Raji (cell line): Measurements from ENCODE around the gene USP48.

Experiments used
- POLR2A ChIP-seq: IDR thresholded peaks from 2 replicates; pipeline ENCODE4 v1.6.1; 2011; ENCODE audit warnings: low read depth, low read length, control low read depth; ENCODE audit not compliant: insufficient read depth

Gene USP48

GRCh38 chr1:21783679-21784603, 992 bp upstream of the USP48 start:
- TF ChIP-seq POLR2A: no peak

- TF ChIP-seq POLR2A: no peak; the same call in 1 of the 2 replicates
These were observed 541 bp downstream of the USP48 start for GRCh38 chr1:21782349-21782867.

GRCh38 chr1:21781815-21782348, 1.1 kb downstream of the USP48 start:
- TF ChIP-seq POLR2A: no peak

GRCh38 chr1:21779613-21780521, 3.1 kb downstream of the USP48 start:
- no peak for TF ChIP-seq POLR2A

GRCh38 chr1:21778405-21778727, 4.6 kb downstream of the USP48 start:
- no peak for TF ChIP-seq POLR2A

- TF ChIP-seq POLR2A: no peak
These were observed 6.9 kb downstream of the USP48 start for GRCh38 chr1:21775985-21776562.

GRCh38 chr1:21775550-21775914, 7.4 kb downstream of the USP48 start:
- TF ChIP-seq POLR2A: no peak

GRCh38 chr1:21774835-21775549, 8.0 kb downstream of the USP48 start:
- no peak for TF ChIP-seq POLR2A

- no peak for TF ChIP-seq POLR2A
These were observed 9.4 kb downstream of the USP48 start for GRCh38 chr1:21773585-21773984.

GRCh38 chr1:21770201-21770600, 12.7 kb downstream of the USP48 start:
- TF ChIP-seq POLR2A: no peak

GRCh38 chr1:21766210-21766609, 16.7 kb downstream of the USP48 start:
- TF ChIP-seq POLR2A: no peak

- TF ChIP-seq POLR2A: no peak
These were observed 18.1 kb downstream of the USP48 start for GRCh38 chr1:21764615-21765423.

GRCh38 chr1:21763694-21764419, 19.1 kb downstream of the USP48 start:
- 0 out of 2 replicates have a peak, but pooled peaks have one; percentile 27 for TF ChIP-seq POLR2A
